HCT116 (cell line): ENCODE data around the gene SF1. TPM values are rescaled to one million over a fixed set of nuclear protein-coding genes. Genes with fewer than 3 reads are reported as not detected.

ENCODE experiments used
- ATAC-seq: fragments of 200-7000 bp; cut with Tn5 transposase; 2 replicates; pipeline ENCODE4 v1.9.1; 2020; ENCODE audit warnings: mild to moderate bottlenecking, moderate library complexity
- BruUV-seq: library from RNA; stranded (reverse); fragments of 400-500 nt; replicated peaks from 2 replicates; lab custom pipeline; 2021; lab: Mats Ljungman, UMichigan
- CTCF ChIA-PET: fragments of 300-600 bp; sonication (Branson Sonifier 250); formaldehyde crosslinking; loops from one replicate; lab custom pipeline; 2021; ENCODE audit warnings: antibody characterized with exemption; lab: Charles Lee
- POLR2A ChIA-PET: fragments of 300-600, 350-600 bp; sonication (Branson Sonifier 250); formaldehyde crosslinking; loops from one replicate; lab custom pipeline; 2021; ENCODE audit warnings: antibody characterized with exemption; lab: Charles Lee
- RAD21 ChIA-PET, 2 experiments: fragments of 300-600 bp; sonication (Branson Sonifier 250); formaldehyde crosslinking; loops; one replicate each; lab custom pipeline; 2023; ENCODE audit warnings: low total read pairs in 2 of 2; ENCODE audit not compliant: uncharacterized antibody in 2 of 2, unreplicated experiment in 2 of 2, low non-redundant PET in 1 of 2; lab: Charles Lee
- DNase-seq: peaks from one replicate; pipeline ENCODE4 v3.0.0-alpha.2; 2010; ENCODE audit warnings: low read depth, low spot score
- H2AFZ ChIP-seq: fragments of 200-600 bp; shearing (Covaris generic), sonication (generic); 2 replicates; pipeline ENCODE4 v1.6.1; 2017; ENCODE audit warnings: low read depth, mixed run types, mixed read lengths, antibody characterized with exemption, low read length; ENCODE audit not compliant: poor library complexity, severe bottlenecking
- H3K27ac ChIP-seq: 2 replicates; pipeline ENCODE4 v1.5.1; 2012; ENCODE audit warnings: low read depth, low read length
- H3K27me3 ChIP-seq: fragments of 200-600 bp; sonication (generic); 2 replicates; pipeline ENCODE4 v1.6.1; 2016; ENCODE audit warnings: mixed run types, low read length, mixed read lengths; ENCODE audit not compliant: insufficient read depth
- H3K36me3 ChIP-seq, 2 experiments: fragments of 200-500 bp in 1 of 2; fragments of 200-600 bp in 1 of 2; sonication (Bioruptor generic) in 1 of 2; sonication (generic) in 1 of 2; 2 replicates each; pipeline versions ENCODE4 v1.5.1 to v1.6.1; 2014 to 2016; ENCODE audit warnings: low read length in 2 of 2, inconsistent platforms in 1 of 2, mixed read lengths in 1 of 2, mixed run types in 1 of 2; ENCODE audit not compliant: insufficient read depth in 2 of 2, control insufficient read depth in 1 of 2
- H3K4me1 ChIP-seq, 2 experiments: fragments of 200-600 bp in 1 of 2; sonication (generic) in 1 of 2; 2 replicates each; pipeline versions ENCODE4 v1.5.1 to v1.6.1; 2012 to 2017; ENCODE audit warnings: low read length in 2 of 2, inconsistent platforms in 1 of 2, mild to moderate bottlenecking in 1 of 2, mixed read lengths in 1 of 2, mixed run types in 1 of 2, moderate library complexity in 1 of 2; ENCODE audit not compliant: insufficient read depth in 2 of 2, control insufficient read depth in 1 of 2
- H3K4me2 ChIP-seq: fragments of 200-600 bp; sonication (generic); 2 replicates; pipeline ENCODE4 v1.6.1; 2017; ENCODE audit warnings: mixed run types, low read length, mixed read lengths
- H3K4me3 ChIP-seq, 2 experiments: fragments of 200-600 bp in 1 of 2; sonication (generic) in 1 of 2; replicated peaks in 1 of 2; 2 replicates each; pipeline ENCODE4 v1.5.1; 2011 to 2016; ENCODE audit warnings: low read length in 2 of 2, control low read depth in 1 of 2, low read depth in 1 of 2, mild to moderate bottlenecking in 1 of 2, mixed read lengths in 1 of 2, mixed run types in 1 of 2
- H3K79me2 ChIP-seq: fragments of 200-600 bp; sonication (generic); 2 replicates; pipeline ENCODE4 v1.6.1; 2017; ENCODE audit warnings: mild to moderate bottlenecking, mixed run types, low read length, moderate library complexity, mixed read lengths; ENCODE audit not compliant: insufficient read depth
- H3K9ac ChIP-seq: fragments of 200-600 bp; sonication (generic); 2 replicates; pipeline ENCODE4 v1.6.1; 2016; ENCODE audit warnings: low read length, mixed read lengths
- H3K9me2 ChIP-seq: fragments of 200-600 bp; sonication (generic), shearing (Covaris generic); 2 replicates; pipeline ENCODE4 v1.6.1; 2017; ENCODE audit warnings: mixed run types, mild to moderate bottlenecking, moderate library complexity; ENCODE audit not compliant: insufficient read depth
- H3K9me3 ChIP-seq, 2 experiments: fragments of 200-500 bp in 1 of 2; fragments of 200-600 bp in 1 of 2; sonication (Bioruptor generic) in 1 of 2; sonication (generic) in 1 of 2; 2 replicates each; pipeline ENCODE4 v1.6.1; 2014 to 2017; ENCODE audit warnings: low read length in 2 of 2, mixed read lengths in 2 of 2, inconsistent platforms in 1 of 2, low read depth in 1 of 2, mild to moderate bottlenecking in 1 of 2, mixed run types in 1 of 2, moderate library complexity in 1 of 2; ENCODE audit not compliant: control insufficient read depth in 1 of 2, insufficient read depth in 1 of 2
- H4K20me1 ChIP-seq: fragments of 200-600 bp; sonication (generic), shearing (Covaris generic); 2 replicates; pipeline ENCODE4 v1.6.1; 2017; ENCODE audit warnings: mixed run types, mild to moderate bottlenecking, moderate library complexity; ENCODE audit not compliant: insufficient read depth
- CBX3 ChIP-seq: IDR thresholded peaks from 2 replicates; pipeline ENCODE4 v1.6.1; 2012; ENCODE audit warnings: low read depth
- CEBPB ChIP-seq: IDR thresholded peaks from 2 replicates; pipeline ENCODE4 v1.6.1; 2012; ENCODE audit warnings: low read depth
- EGR1 ChIP-seq: IDR thresholded peaks from 2 replicates; pipeline ENCODE4 v1.6.1; 2012; ENCODE audit warnings: low read depth
- ELF1 ChIP-seq: IDR thresholded peaks from 2 replicates; pipeline ENCODE4 v1.6.1; 2012; ENCODE audit warnings: low read depth, borderline replicate concordance
- EZH2 ChIP-seq: fragments of 200-600 bp; sonication (generic); IDR thresholded peaks from 2 replicates; pipeline ENCODE4 v1.6.1; 2017; ENCODE audit warnings: antibody characterized with exemption, mixed run types
- EZH2phosphoT487 ChIP-seq: fragments of 200-600 bp; IDR thresholded peaks from 2 replicates; pipeline ENCODE4 v1.6.1; 2018; ENCODE audit warnings: antibody characterized with exemption, borderline replicate concordance
- FOSL1 ChIP-seq: IDR thresholded peaks from 2 replicates; pipeline ENCODE4 v1.6.1; 2012; ENCODE audit warnings: low read depth
- JUND ChIP-seq: IDR thresholded peaks from 2 replicates; pipeline ENCODE4 v1.6.1; 2012
- POLR2A ChIP-seq: IDR thresholded peaks from 2 replicates; pipeline ENCODE4 v1.7.0; 2011; ENCODE audit warnings: borderline replicate concordance; ENCODE audit not compliant: insufficient read depth, insufficient read length; ENCODE audit errors: extremely low read depth
- POLR2AphosphoS5 ChIP-seq: IDR thresholded peaks from 2 replicates; pipeline ENCODE4 v1.6.1; 2011; ENCODE audit warnings: mild to moderate bottlenecking, low read depth, low read length, moderate library complexity
- SIN3A ChIP-seq: IDR thresholded peaks from 2 replicates; pipeline ENCODE4 v1.6.1; 2012; ENCODE audit warnings: low read depth
- YY1 ChIP-seq: IDR thresholded peaks from 2 replicates; pipeline ENCODE4 v1.6.1; 2011; ENCODE audit warnings: low read length, low read depth, moderate library complexity, mild to moderate bottlenecking; ENCODE audit not compliant: insufficient replicate concordance; ENCODE audit errors: extremely low read depth
- ZFX ChIP-seq: fragments of 450-650 bp; IDR thresholded peaks from 2 replicates; pipeline ENCODE4 v1.6.1; 2017
- ZNF274 ChIP-seq: fragments of 200-500 bp; sonication (Bioruptor generic); IDR thresholded peaks from 2 replicates; pipeline ENCODE4 v1.6.1; 2014; ENCODE audit warnings: mild to moderate bottlenecking, low read depth, low read length, inconsistent platforms
- intact Hi-C: fragments of 100-400 bp; cut with micrococcal nuclease; formaldehyde crosslinking; loops from 2 replicates; pipeline ENCODE4 v1.10.0; 2022
- total RNA-seq: library from RNA; stranded (reverse); gene quantifications from one replicate; pipeline ENCODE4 v1.2.1, GENCODE V29; 2021; ENCODE audit not compliant: unreplicated experiment
- TF ChIP-seq, protein P1 (sequence below), 3 experiments: fragments of 200-600 bp in 1 of 3; sonication (generic) in 1 of 3; IDR thresholded peaks in 2 of 3; conservative IDR thresholded peaks in 1 of 3; 2 replicates each; pipeline ENCODE4 v1.5.1; 2012 to 2017; ENCODE audit warnings: low read depth in 2 of 3, low read length in 2 of 3, antibody characterized with exemption in 1 of 3, borderline replicate concordance in 1 of 3, control low read depth in 1 of 3, mild to moderate bottlenecking in 1 of 3, mixed read lengths in 1 of 3, mixed run types in 1 of 3, moderate library complexity in 1 of 3; ENCODE audit not compliant: insufficient read depth in 1 of 3
- TF ChIP-seq, protein P2 (sequence below): IDR thresholded peaks from 2 replicates; pipeline ENCODE4 v1.6.1; 2012
- TF ChIP-seq, protein P3 (sequence below): IDR thresholded peaks from 2 replicates; pipeline ENCODE4 v1.6.1; 2012; ENCODE audit warnings: low read depth
- TF ChIP-seq, protein P4 (sequence below): IDR thresholded peaks from 2 replicates; pipeline ENCODE4 v1.6.1; 2011; ENCODE audit warnings: mild to moderate bottlenecking, low read length, moderate library complexity; ENCODE audit not compliant: insufficient replicate concordance; ENCODE audit errors: extremely low read depth

SF1 gene
- total RNA-seq, 1 experiment from 2014 or later: 403 TPM

DNA sequence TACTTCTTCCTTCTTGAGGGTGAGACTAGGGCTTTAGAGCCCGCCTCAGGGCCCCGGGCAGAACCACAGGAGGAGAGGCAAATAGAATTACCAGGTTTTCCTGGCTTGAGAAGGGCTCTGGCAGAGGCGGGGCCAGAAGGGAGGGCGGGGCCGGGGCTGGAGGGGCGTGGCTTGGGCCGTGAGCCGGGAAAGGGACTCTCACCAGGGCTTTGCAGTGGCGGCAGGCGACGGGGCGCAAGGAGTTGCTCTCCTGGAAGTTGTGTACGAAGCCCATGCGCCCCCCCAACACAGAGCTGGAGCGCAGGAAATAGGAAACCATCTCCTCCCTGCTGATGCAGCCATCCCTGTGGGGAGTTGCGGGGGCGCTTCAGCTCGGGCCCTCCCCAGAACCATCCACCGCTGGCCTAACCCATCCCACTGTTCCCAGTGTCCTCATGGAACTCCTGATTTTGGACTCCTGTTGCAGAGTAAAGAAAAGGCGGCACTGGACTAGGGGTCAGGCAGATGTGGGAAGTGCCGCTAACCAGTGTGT, 48.4 kb downstream of the SF1 start:
- TF ChIP-seq POLR2AphosphoS5 (no peak), CEBPB (no peak), YY1 (no peak), SIN3A (no peak), POLR2A (no peak), EZH2phosphoT487 (no peak), CBX3 (no peak), EZH2 (no peak), JUND (no peak), EGR1 (no peak), FOSL1 (no peak), ZNF274 (no peak), ELF1 (no peak), ZFX (no peak)
- TF ChIP-seq, protein P1, sequence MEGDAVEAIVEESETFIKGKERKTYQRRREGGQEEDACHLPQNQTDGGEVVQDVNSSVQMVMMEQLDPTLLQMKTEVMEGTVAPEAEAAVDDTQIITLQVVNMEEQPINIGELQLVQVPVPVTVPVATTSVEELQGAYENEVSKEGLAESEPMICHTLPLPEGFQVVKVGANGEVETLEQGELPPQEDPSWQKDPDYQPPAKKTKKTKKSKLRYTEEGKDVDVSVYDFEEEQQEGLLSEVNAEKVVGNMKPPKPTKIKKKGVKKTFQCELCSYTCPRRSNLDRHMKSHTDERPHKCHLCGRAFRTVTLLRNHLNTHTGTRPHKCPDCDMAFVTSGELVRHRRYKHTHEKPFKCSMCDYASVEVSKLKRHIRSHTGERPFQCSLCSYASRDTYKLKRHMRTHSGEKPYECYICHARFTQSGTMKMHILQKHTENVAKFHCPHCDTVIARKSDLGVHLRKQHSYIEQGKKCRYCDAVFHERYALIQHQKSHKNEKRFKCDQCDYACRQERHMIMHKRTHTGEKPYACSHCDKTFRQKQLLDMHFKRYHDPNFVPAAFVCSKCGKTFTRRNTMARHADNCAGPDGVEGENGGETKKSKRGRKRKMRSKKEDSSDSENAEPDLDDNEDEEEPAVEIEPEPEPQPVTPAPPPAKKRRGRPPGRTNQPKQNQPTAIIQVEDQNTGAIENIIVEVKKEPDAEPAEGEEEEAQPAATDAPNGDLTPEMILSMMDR (IDR thresholded peaks at IDR 0.05 in 2 of 3, conservative IDR thresholded peaks at IDR 0.05 in 1 of 3; ENCODE audit: borderline replicate concordance in 1 of 3, insufficient read depth in 1 of 3, low read depth in 2 of 3, low read length in 2 of 3): no peak
- TF ChIP-seq, protein P2, sequence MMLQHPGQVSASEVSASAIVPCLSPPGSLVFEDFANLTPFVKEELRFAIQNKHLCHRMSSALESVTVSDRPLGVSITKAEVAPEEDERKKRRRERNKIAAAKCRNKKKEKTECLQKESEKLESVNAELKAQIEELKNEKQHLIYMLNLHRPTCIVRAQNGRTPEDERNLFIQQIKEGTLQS: no peak
- TF ChIP-seq, protein P3, sequence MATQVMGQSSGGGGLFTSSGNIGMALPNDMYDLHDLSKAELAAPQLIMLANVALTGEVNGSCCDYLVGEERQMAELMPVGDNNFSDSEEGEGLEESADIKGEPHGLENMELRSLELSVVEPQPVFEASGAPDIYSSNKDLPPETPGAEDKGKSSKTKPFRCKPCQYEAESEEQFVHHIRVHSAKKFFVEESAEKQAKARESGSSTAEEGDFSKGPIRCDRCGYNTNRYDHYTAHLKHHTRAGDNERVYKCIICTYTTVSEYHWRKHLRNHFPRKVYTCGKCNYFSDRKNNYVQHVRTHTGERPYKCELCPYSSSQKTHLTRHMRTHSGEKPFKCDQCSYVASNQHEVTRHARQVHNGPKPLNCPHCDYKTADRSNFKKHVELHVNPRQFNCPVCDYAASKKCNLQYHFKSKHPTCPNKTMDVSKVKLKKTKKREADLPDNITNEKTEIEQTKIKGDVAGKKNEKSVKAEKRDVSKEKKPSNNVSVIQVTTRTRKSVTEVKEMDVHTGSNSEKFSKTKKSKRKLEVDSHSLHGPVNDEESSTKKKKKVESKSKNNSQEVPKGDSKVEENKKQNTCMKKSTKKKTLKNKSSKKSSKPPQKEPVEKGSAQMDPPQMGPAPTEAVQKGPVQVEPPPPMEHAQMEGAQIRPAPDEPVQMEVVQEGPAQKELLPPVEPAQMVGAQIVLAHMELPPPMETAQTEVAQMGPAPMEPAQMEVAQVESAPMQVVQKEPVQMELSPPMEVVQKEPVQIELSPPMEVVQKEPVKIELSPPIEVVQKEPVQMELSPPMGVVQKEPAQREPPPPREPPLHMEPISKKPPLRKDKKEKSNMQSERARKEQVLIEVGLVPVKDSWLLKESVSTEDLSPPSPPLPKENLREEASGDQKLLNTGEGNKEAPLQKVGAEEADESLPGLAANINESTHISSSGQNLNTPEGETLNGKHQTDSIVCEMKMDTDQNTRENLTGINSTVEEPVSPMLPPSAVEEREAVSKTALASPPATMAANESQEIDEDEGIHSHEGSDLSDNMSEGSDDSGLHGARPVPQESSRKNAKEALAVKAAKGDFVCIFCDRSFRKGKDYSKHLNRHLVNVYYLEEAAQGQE: no peak
- TF ChIP-seq, protein P4, sequence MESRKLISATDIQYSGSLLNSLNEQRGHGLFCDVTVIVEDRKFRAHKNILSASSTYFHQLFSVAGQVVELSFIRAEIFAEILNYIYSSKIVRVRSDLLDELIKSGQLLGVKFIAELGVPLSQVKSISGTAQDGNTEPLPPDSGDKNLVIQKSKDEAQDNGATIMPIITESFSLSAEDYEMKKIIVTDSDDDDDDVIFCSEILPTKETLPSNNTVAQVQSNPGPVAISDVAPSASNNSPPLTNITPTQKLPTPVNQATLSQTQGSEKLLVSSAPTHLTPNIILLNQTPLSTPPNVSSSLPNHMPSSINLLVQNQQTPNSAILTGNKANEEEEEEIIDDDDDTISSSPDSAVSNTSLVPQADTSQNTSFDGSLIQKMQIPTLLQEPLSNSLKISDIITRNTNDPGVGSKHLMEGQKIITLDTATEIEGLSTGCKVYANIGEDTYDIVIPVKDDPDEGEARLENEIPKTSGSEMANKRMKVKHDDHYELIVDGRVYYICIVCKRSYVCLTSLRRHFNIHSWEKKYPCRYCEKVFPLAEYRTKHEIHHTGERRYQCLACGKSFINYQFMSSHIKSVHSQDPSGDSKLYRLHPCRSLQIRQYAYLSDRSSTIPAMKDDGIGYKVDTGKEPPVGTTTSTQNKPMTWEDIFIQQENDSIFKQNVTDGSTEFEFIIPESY: no peak
- TF ChIP-seq, all 23 proteins: peak for 0
- H3K27ac ChIP-seq: no peak overlapping the region
- no peaks in the 10 kb centered on the region for H3K79me2 ChIP-seq
- H3K4me2 ChIP-seq: peak overlapping the region; percentile 30; the same call in 1 of the 2 replicates
- peak; percentile 93 for ATAC-seq
- no peaks in the 10 kb centered on the region for H3K9me2 ChIP-seq
- no peaks in the 10 kb centered on the region for H3K27me3 ChIP-seq
- RAD21 ChIA-PET: no interaction called here
- H4K20me1 ChIP-seq: no peaks in the 10 kb centered on the region
- no peaks in the 10 kb centered on the region for H3K9me3 ChIP-seq
- no TSS peak for BruUV-seq
- no peak overlapping the region for H2AFZ ChIP-seq
- no peak overlapping the region for H3K9ac ChIP-seq
- H3K36me3 ChIP-seq: no peaks in the 10 kb centered on the region
- no peak overlapping the region for H3K4me3 ChIP-seq
- DNase-seq: no peak
- intact Hi-C loops: no loop called here
- POLR2A ChIA-PET: no interaction called here
- peaks cover 0 to 8% of the 10 kb centered on the region in 2 experiments; a peak in 2 of 4 replicates for H3K4me1 ChIP-seq
- CTCF ChIA-PET: interaction anchor here (1.0 kb wide), 1 partner anchor 12 kb away, joined by 3 read pairs; no protein-coding TSS in a partner anchor
